K562 (cell line): ENCODE measurements around the gene EIF1B. TPM values are rescaled to one million over a fixed set of nuclear protein-coding genes. Genes with fewer than 3 reads are reported as not detected.

Experiments used
- CCAR2 ChIP-seq: fragments of 200-400 bp; formaldehyde crosslinking; IDR thresholded peaks from 2 replicates; pipeline ENCODE4 v1.6.1; 2017; ENCODE audit warnings: mild to moderate bottlenecking, low read depth, low read length
- CHAMP1 ChIP-seq: fragments of 450-650 bp; IDR thresholded peaks from 2 replicates; pipeline ENCODE4 v1.6.1; 2016; ENCODE audit warnings: mild to moderate bottlenecking
- FOXM1 ChIP-seq, 2 experiments: fragments of 450-650 bp in 1 of 2; sonication (generic) in 1 of 2; formaldehyde crosslinking in 1 of 2; IDR thresholded peaks; 2 replicates each; pipeline versions ENCODE4 v1.6.1 to v1.9.0; 2017 to 2022; ENCODE audit warnings: low read depth in 2 of 2, mild to moderate bottlenecking in 2 of 2, missing genetic modification reagents in 1 of 2, moderate library complexity in 1 of 2
- LCOR ChIP-seq: sonication (generic); formaldehyde crosslinking; IDR thresholded peaks from 2 replicates; pipeline ENCODE4 v1.8.0; 2022; ENCODE audit warnings: mild to moderate bottlenecking, missing genetic modification reagents
- NFYB ChIP-seq: IDR thresholded peaks from 2 replicates; pipeline ENCODE4 v1.6.1; 2011; ENCODE audit warnings: mild to moderate bottlenecking, moderate library complexity; ENCODE audit not compliant: insufficient read length; ENCODE audit errors: extremely low read depth
- SMARCB1 ChIP-seq: IDR thresholded peaks from 2 replicates; pipeline ENCODE4 v1.6.1; 2011; ENCODE audit warnings: improper control_type of control experiment, low read depth; ENCODE audit not compliant: insufficient read length
- YY1 ChIP-seq, 3 experiments: IDR thresholded peaks; 2 replicates each; pipeline ENCODE4 v1.6.1; 2011; ENCODE audit warnings: low read length in 2 of 3, mild to moderate bottlenecking in 2 of 3, moderate library complexity in 2 of 3, borderline replicate concordance in 1 of 3, control low read depth in 1 of 3, low read depth in 1 of 3; ENCODE audit not compliant: insufficient read depth in 3 of 3, insufficient replicate concordance in 2 of 3, control insufficient read depth in 1 of 3, insufficient read length in 1 of 3; ENCODE audit errors: extremely low read depth in 1 of 3
- ZBTB5 ChIP-seq: fragments of 450-650 bp; IDR thresholded peaks from 2 replicates; pipeline ENCODE4 v1.6.1; 2017; ENCODE audit warnings: antibody characterized with exemption
- ZNF398 ChIP-seq: fragments of 250-450 bp; sonication (Bioruptor Pico); IDR thresholded peaks from 2 replicates; pipeline ENCODE4 v1.8.0; 2021; ENCODE audit warnings: moderate library complexity, mild to moderate bottlenecking, inconsistent platforms
- ZNF407 ChIP-seq: fragments of 450-650 bp; IDR thresholded peaks from 2 replicates; pipeline ENCODE4 v1.6.1; 2016; ENCODE audit warnings: low read depth
- polyA plus RNA-seq, 8 experiments: library from polyadenylated mRNA; depleted of rRNA in 4 of 8; stranded (reverse) in 5 of 8; unstranded in 3 of 8; fragments of >200 nt; fragmentation: Nextera tagmentation in 2 of 8; fragmentation: Illumina TruSeq in 1 of 8; extraction: Ambion mirVana in 2 of 8; extraction: Trizol in 1 of 8; gene quantifications; 2 replicates each; pipeline versions ENCODE4 v1.2.1 to v1.2.3, GENCODE V29; 2011 to 2014; ENCODE audit warnings: inconsistent platforms in 1 of 8, missing spikeins in 1 of 8
- total RNA-seq, 7 experiments: library from RNA; depleted of rRNA in 6 of 7; stranded (reverse); fragments of >200 nt in 6 of 7; fragmentation: Illumina TruSeq in 2 of 7; extraction: Trizol in 2 of 7; gene quantifications; 2 replicates each; pipeline versions ENCODE4 v1.2.1 to v1.2.3, GENCODE V29; 2011 to 2021; ENCODE audit warnings: low replicate concordance in 1 of 7

Gene EIF1B
- total and polyA plus RNA-seq, 9 of the 15 experiments (the other 6 are each of a cell fraction or from before 2014, with no cell fraction given), result 18.1 to 184 (median 78.9) TPM

GRCh38 chr3:40309925-40310695, 603 bp downstream of the EIF1B start (continued):
- TF ChIP-seq ZNF407 (peak; percentile 18; the same call in 1 of the 2 replicates), SMARCB1 (no peak), YY1 (IDR thresholded peaks at IDR 0.05; ENCODE audit: borderline replicate concordance in 1 of 3, control insufficient read depth in 1 of 3, extremely low read depth in 1 of 3, insufficient read depth in 3 of 3, insufficient read length in 1 of 3, insufficient replicate concordance in 2 of 3, low read depth in 1 of 3, low read length in 2 of 3) (peak; percentile 24 to 87 (median 55)), ZBTB5 (no peak), CHAMP1 (no peak), NFYB (no peak), LCOR (CRISPR knock-in tag) (no peak; the same call in 1 of the 2 replicates), CCAR2 (no peak), ZNF398 (no peak), FOXM1 (IDR thresholded peaks at IDR 0.05; ENCODE audit: low read depth) (no peak), FOXM1 (CRISPR knock-in tag; IDR thresholded peaks at IDR 0.05; ENCODE audit: low read depth) (no peak)
